Measurements from ENCODE around the gene PTPRN2.

The PTPRN2 gene

GRCh38 chr7:157709531-157710251 lies 877.9 kb downstream of the PTPRN2 start:
- no peak for TF ChIP-seq CTCF (conservative IDR thresholded peaks at IDR 0.05; ENCODE audit: low read length)
- no peak for DNase-seq (ENCODE audit: low read depth)
- H3K4me3 ChIP-seq (ENCODE audit: low read length) = no peak overlapping the region

- no peak overlapping the region for H3K4me3 ChIP-seq (ENCODE audit: low read length)
- no peak for TF ChIP-seq CTCF (conservative IDR thresholded peaks at IDR 0.05; ENCODE audit: low read length)
- no peak for DNase-seq (ENCODE audit: low read depth)
Observed at GRCh38 chr7:157708919-157709295, 878.7 kb downstream of the PTPRN2 start.

- DNase-seq (ENCODE audit: low read depth) = no peak
- H3K4me3 ChIP-seq (ENCODE audit: low read length) = no peak overlapping the region
- TF ChIP-seq CTCF (conservative IDR thresholded peaks at IDR 0.05; ENCODE audit: low read length) = no peak
Observed at GRCh38 chr7:157707983-157708918, 879.4 kb downstream of the PTPRN2 start.

GRCh38 chr7:157704365-157704764 lies 883.3 kb downstream of the PTPRN2 start:
- DNase-seq (ENCODE audit: low read depth) = no peak
- H3K4me3 ChIP-seq (ENCODE audit: low read length) = no peak overlapping the region
- no peak for TF ChIP-seq CTCF (conservative IDR thresholded peaks at IDR 0.05; ENCODE audit: low read length)

- TF ChIP-seq CTCF (conservative IDR thresholded peaks at IDR 0.05; ENCODE audit: low read length) = no peak
Observed at GRCh38 chr7:157703534-157704195, 884.0 kb downstream of the PTPRN2 start.

GRCh38 chr7:157703131-157703530 lies 884.5 kb downstream of the PTPRN2 start:
- no peak for DNase-seq (ENCODE audit: low read depth)
- no peak for TF ChIP-seq CTCF (conservative IDR thresholded peaks at IDR 0.05; ENCODE audit: low read length)
- H3K4me3 ChIP-seq (ENCODE audit: low read length) = no peak overlapping the region

More at GRCh38 chr7:157703534-157704195, 884.0 kb downstream of the PTPRN2 start:
- no peak overlapping the region for H3K4me3 ChIP-seq (ENCODE audit: low read length)
- no peak for DNase-seq (ENCODE audit: low read depth)

Measured in AG10803 (cell line).